ENCODE results near the gene CAMK1. TPM values are rescaled to one million over a fixed set of nuclear protein-coding genes. Genes with fewer than 3 reads are reported as not detected.

The CAMK1 gene
- total and polyA plus RNA-seq, 9 of the 15 experiments (the other 6 are each of a cell fraction or from before 2014, with no cell fraction given), result 0.23 to 10.7 (median 6.0) TPM

GRCh38 chr3:9812870-9813483, 43.2 kb upstream of the CAMK1 start:
- H3K27me3 ChIP-seq (ENCODE audit: control insufficient read depth in 2 of 2, insufficient read depth in 2 of 2, low read length in 2 of 2), result no peaks in the 10 kb centered on the region
- ChIA-PET POLR2A (interaction anchor here (0.6 to 3.0 kb wide), 8 partner anchors 10 to 266 kb away, joined by 3 to 18 read pairs (median 4); no protein-coding TSS in a partner anchor), CTCF (ENCODE audit: low intra/inter-chr PET ratio) (interaction anchor here (0.6 kb wide), 1 partner anchor 10 kb away, joined by 5 read pairs; no protein-coding TSS in a partner anchor)
- no peak for ATAC-seq
- no peak for FAIRE-seq
- no TSS peak for BruUV-seq (replicated peaks)
- 0 out of 2 replicates have a peak, but pooled peaks cover 3% of the 10 kb centered on the region for H4K20me1 ChIP-seq (replicated peaks; ENCODE audit: control insufficient read depth, insufficient read depth, low read length)
- intact Hi-C loops (cut with micrococcal nuclease), result no loop called here
- no peak overlapping the region for H2AFZ ChIP-seq (ENCODE audit: low read depth, low read length)
- H3K36me3 ChIP-seq (ENCODE audit: control insufficient read depth, insufficient read depth, low read length), result peaks cover 57% of the 10 kb centered on the region; the same call in 2 of the 3 replicates
- H3K79me2 ChIP-seq (ENCODE audit: control insufficient read depth, insufficient read depth, low read length), result no peaks in the 10 kb centered on the region
- 91% methylated on average over 9 of the region's 9 CpGs for WGBS (ENCODE audit: insufficient coverage, low coverage, missing lambda C conversion rate)
- DNase-seq (ENCODE audit: extremely low read depth in 1 of 4, low spot score in 3 of 4), result no peak
- H3K4me2 ChIP-seq (ENCODE audit: insufficient read depth, low read length), result no peak overlapping the region
- H3K27ac ChIP-seq (ENCODE audit: extremely low read depth, low read depth, low read length), result no peak overlapping the region
- H3K9me1 ChIP-seq (ENCODE audit: control insufficient read depth, insufficient read depth, low read length), result no peaks in the 10 kb centered on the region
- in situ Hi-C loops (cut with MboI), result no loop called here
- no peaks in the 10 kb centered on the region for H3K9me3 ChIP-seq (replicated peaks; ENCODE audit: control insufficient read depth, insufficient read depth, low read depth, low read length)
- no peak overlapping the region for H3K4me3 ChIP-seq
- H3K4me1 ChIP-seq (replicated peaks in 1 of 2; ENCODE audit: control insufficient read depth in 2 of 2, insufficient read depth in 2 of 2, low read length in 2 of 2), result peaks cover 0 to 5% of the 10 kb centered on the region in 2 experiments; a peak in 1 of 5 replicates
- 0 out of 4 replicates have a peak overlapping the region, but pooled peaks of 1 of the 2 experiments have one; percentile 14 for H3K9ac ChIP-seq (ENCODE audit: insufficient read depth in 1 of 2, low read depth in 2 of 2, low read length in 2 of 2)
- no peak for TF ChIP-seq TARDBP (IDR thresholded peaks at IDR 0.05)
- TF ChIP-seq ZC3H4 (CRISPR knock-in tag; IDR thresholded peaks at IDR 0.05; ENCODE audit: borderline replicate concordance), result 0 out of 2 replicates have a peak, but pooled peaks have one; percentile 41
- no peak for TF ChIP-seq TCF15 (CRISPR knock-in tag; IDR thresholded peaks at IDR 0.05)
- TF ChIP-seq NR2C1 (IDR thresholded peaks at IDR 0.05), result no peak
- no peak for TF ChIP-seq NR2C1 (tag; IDR thresholded peaks at IDR 0.05)
- no peak for TF ChIP-seq MCM5 (IDR thresholded peaks at IDR 0.05; ENCODE audit: low read depth)
- no peak for TF ChIP-seq JUND (IDR thresholded peaks at IDR 0.05; ENCODE audit: borderline replicate concordance, low read depth, low read length)
- no peak for TF ChIP-seq JUND (tag; IDR thresholded peaks at IDR 0.05; ENCODE audit: borderline replicate concordance, low read depth, low read length)
- TF ChIP-seq CBFB (CRISPR knock-in tag; IDR thresholded peaks at IDR 0.05), result no peak
- TF ChIP-seq POLR2AphosphoS2 (IDR thresholded peaks at IDR 0.05; ENCODE audit: low read length), result peak; percentile 60; the same call in 1 of the 2 replicates
- no peak for TF ChIP-seq ZNF431 (CRISPR knock-in tag; IDR thresholded peaks at IDR 0.05)
- TF ChIP-seq ID3 (CRISPR knock-in tag; IDR thresholded peaks at IDR 0.05), result no peak
- TF ChIP-seq ID3 (tag; IDR thresholded peaks at IDR 0.05), result no peak
- TF ChIP-seq STAG1 (CRISPR knock-in tag; IDR thresholded peaks at IDR 0.05; ENCODE audit: borderline replicate concordance), result 0 out of 2 replicates have a peak, but pooled peaks have one; percentile 23
- no peak for TF ChIP-seq MCM2 (IDR thresholded peaks at IDR 0.05; ENCODE audit: low read depth)
- no peak for TF ChIP-seq ELF4 (CRISPR knock-in tag; IDR thresholded peaks at IDR 0.05)
- TF ChIP-seq RBM14 (IDR thresholded peaks at IDR 0.05; ENCODE audit: borderline replicate concordance, insufficient read depth, low read depth, low read length), result no peak
- no peak for TF ChIP-seq ZBTB49 (CRISPR knock-in tag; IDR thresholded peaks at IDR 0.05; ENCODE audit: borderline replicate concordance)
- no peak for TF ChIP-seq RAD21 (CRISPR knock-in tag; conservative IDR thresholded peaks at IDR 0.05 in 1 of 2, IDR thresholded peaks at IDR 0.05 in 1 of 2)
- TF ChIP-seq ATF1 (CRISPR knock-in tag; IDR thresholded peaks at IDR 0.05), result no peak
- TF ChIP-seq ATF1 (tag; IDR thresholded peaks at IDR 0.05), result no peak
